HepG2 (cell line): ENCODE data around the gene CEBPB. TPM values are rescaled to one million over a fixed set of nuclear protein-coding genes. Genes with fewer than 3 reads are reported as not detected.
A peak's percentile ranks its signal among the peaks of the same experiment; 100 is the strongest.

ENCODE experiments used
- ATAC-seq: fragments of 200-7000 bp; cut with Tn5 transposase; 3 replicates; pipeline ENCODE4 v1.9.1; 2020; ENCODE audit warnings: mild to moderate bottlenecking, moderate library complexity
- BruUV-seq: library from RNA; stranded (reverse); fragments of 400-500 nt; replicated peaks from 2 replicates; lab custom pipeline; 2021; lab: Mats Ljungman, UMichigan
- CTCF ChIA-PET: fragments of 300-600 bp; formaldehyde crosslinking; extraction: SDS; loops from one replicate; lab custom pipeline; 2021; ENCODE audit warnings: low total read pairs, inconsistent platforms, low intra/inter-chr PET ratio; lab: Yijun Ruan, JAX
- POLR2A ChIA-PET: fragments of 350-600 bp; sonication (Branson Sonifier 250); formaldehyde crosslinking; loops from one replicate; lab custom pipeline; 2020; ENCODE audit warnings: antibody characterized with exemption, inconsistent platforms; lab: Yijun Ruan, JAX
- DNase-seq: peaks from one replicate; pipeline ENCODE4 v3.0.0-alpha.2; 2015; ENCODE audit warnings: low spot score
- FAIRE-seq: peaks from 3 replicates; lab custom pipeline; 2011; peaks lifted over from hg19 to GRCh38; lab: Jason Lieb, UNC
- H2AFZ ChIP-seq: one replicate; pipeline ENCODE4 v1.6.1; 2011; ENCODE audit warnings: low read length, inconsistent platforms
- H3K27ac ChIP-seq: fragments of 300-600 bp; 3 replicates; pipeline ENCODE4 v1.8.0; 2011; ENCODE audit warnings: mixed run types, mild to moderate bottlenecking, mixed read lengths, low read length, inconsistent platforms; ENCODE audit not compliant: insufficient read depth; ENCODE audit errors: extremely low read length
- H3K27me3 ChIP-seq, 2 experiments: fragments of 200-600 bp in 1 of 2; 2 replicates in 1 of 2; 3 replicates in 1 of 2; pipeline versions ENCODE4 v1.6.0 to v1.8.0; 2011; ENCODE audit warnings: low read length in 2 of 2, mild to moderate bottlenecking in 2 of 2, moderate library complexity in 2 of 2, inconsistent platforms in 1 of 2; ENCODE audit not compliant: insufficient read depth in 2 of 2, control insufficient read depth in 1 of 2
- H3K36me3 ChIP-seq, 2 experiments: fragments of 200-600 bp in 1 of 2; replicated peaks in 1 of 2; 2 replicates in 1 of 2; 3 replicates in 1 of 2; pipeline versions ENCODE4 v1.5.1 to v1.8.0; 2011; ENCODE audit warnings: low read length in 2 of 2, inconsistent platforms in 1 of 2; ENCODE audit not compliant: insufficient read depth in 2 of 2, control insufficient read depth in 1 of 2
- H3K4me1 ChIP-seq: 2 replicates; pipeline ENCODE4 v1.5.1; 2012; ENCODE audit warnings: low read length, inconsistent platforms; ENCODE audit not compliant: insufficient read depth
- H3K4me2 ChIP-seq: 2 replicates; pipeline ENCODE4 v1.6.0; 2011; ENCODE audit warnings: low read depth, low read length, inconsistent platforms
- H3K4me3 ChIP-seq, 3 experiments: fragments of 200-600 bp in 1 of 3; sonication (generic), shearing (Covaris generic) in 1 of 3; replicated peaks in 1 of 3; 2 replicates each; pipeline ENCODE4 v1.5.1; 2011 to 2016; ENCODE audit warnings: low read length in 3 of 3, inconsistent platforms in 2 of 3, low read depth in 2 of 3, mild to moderate bottlenecking in 2 of 3, control low read depth in 1 of 3, mixed read lengths in 1 of 3; ENCODE audit not compliant: insufficient read depth in 1 of 3
- H3K79me2 ChIP-seq: one replicate; pipeline ENCODE4 v1.6.1; 2011; ENCODE audit warnings: low read length, inconsistent platforms; ENCODE audit not compliant: insufficient read depth
- H3K9ac ChIP-seq: 2 replicates; pipeline ENCODE4 v1.6.0; 2011; ENCODE audit warnings: mild to moderate bottlenecking, low read depth, low read length, inconsistent platforms; ENCODE audit not compliant: insufficient read depth
- H3K9me3 ChIP-seq: 2 replicates; pipeline ENCODE4 v1.5.1; 2012; ENCODE audit warnings: mild to moderate bottlenecking, low read length
- H4K20me1 ChIP-seq: 2 replicates; pipeline ENCODE4 v1.6.0; 2011; ENCODE audit warnings: inconsistent platforms, mild to moderate bottlenecking, low read length, moderate library complexity; ENCODE audit not compliant: insufficient read depth
- BRCA1 ChIP-seq: sonication (generic); formaldehyde crosslinking; IDR thresholded peaks from 2 replicates; pipeline ENCODE4 v1.4.0; 2020; ENCODE audit warnings: missing genetic modification reagents
- CBX1 ChIP-seq: IDR thresholded peaks from one replicate; pipeline ENCODE4 v1.6.1; 2016; ENCODE audit warnings: antibody characterized with exemption, low read depth
- FOSL1 ChIP-seq: sonication (generic); formaldehyde crosslinking; IDR thresholded peaks from 2 replicates; pipeline ENCODE4 v1.9.0; 2021; ENCODE audit warnings: missing genetic modification reagents, borderline replicate concordance
- NFKB2 ChIP-seq: sonication (generic); formaldehyde crosslinking; IDR thresholded peaks from 2 replicates; pipeline ENCODE4 v1.4.0; 2020; ENCODE audit warnings: missing genetic modification reagents, borderline replicate concordance
- RXRB ChIP-seq: IDR thresholded peaks from 2 replicates; pipeline ENCODE4 v1.6.1; 2016; ENCODE audit warnings: borderline replicate concordance, missing genetic modification reagents, missing compliant biosample characterization
- ZBTB1 ChIP-seq: sonication (generic); formaldehyde crosslinking; IDR thresholded peaks from 2 replicates; pipeline ENCODE4 v1.4.0; 2020; ENCODE audit warnings: missing genetic modification reagents, borderline replicate concordance
- ZNF263 ChIP-seq: sonication (generic); formaldehyde crosslinking; IDR thresholded peaks from 2 replicates; pipeline ENCODE4 v1.4.0; 2020; ENCODE audit warnings: missing genetic modification reagents
- ZNF572 ChIP-seq: sonication (generic); formaldehyde crosslinking; IDR thresholded peaks from 2 replicates; pipeline ENCODE4 v1.5.1; 2020; ENCODE audit warnings: mild to moderate bottlenecking, missing genetic modification reagents
- whole genome bisulfite sequencing: methylation state at CpG from one replicate; pipeline ENCODE4 v1.1.6; 2017; ENCODE audit warnings: low lambda C conversion rate; 5-methylcytosine and 5-hydroxymethylcytosine counted together
- in situ Hi-C: cut with HindIII; loops from 2 replicates; pipeline ENCODE4 v1.10.0; 2017; ENCODE audit warnings: low pct_unique_long_range_greater_than_20kb; ENCODE audit not compliant: extremely low pct_ligation_motif_present
- intact Hi-C: fragments of 100-400 bp; cut with micrococcal nuclease; formaldehyde crosslinking; loops from one replicate; pipeline ENCODE4 v1.10.0; 2022; ENCODE audit not compliant: unreplicated experiment
- polyA plus RNA-seq, 8 experiments: library from polyadenylated mRNA; depleted of rRNA in 3 of 8; stranded (reverse) in 7 of 8; unstranded in 1 of 8; fragments of >200 nt; fragmentation: Illumina TruSeq in 4 of 8; extraction: Trizol in 4 of 8; gene quantifications; 2 replicates each; pipeline versions ENCODE4 v1.2.1 to v1.2.3, GENCODE V29; 2011 to 2016; ENCODE audit warnings: low read depth in 4 of 8, missing spikeins in 1 of 8, mixed read lengths in 1 of 8; ENCODE audit not compliant: insufficient read depth in 1 of 8
- total RNA-seq, 5 experiments: library from RNA; depleted of rRNA; stranded (reverse); fragments of >200 nt; fragmentation: Illumina TruSeq; extraction: Trizol; gene quantifications; 2 replicates each; pipeline ENCODE4 v1.2.3, GENCODE V29; 2016; ENCODE audit warnings: low read depth in 1 of 5
- TF ChIP-seq, protein P1 (sequence below): sonication (generic); formaldehyde crosslinking; IDR thresholded peaks from 2 replicates; pipeline ENCODE4 v1.8.0; 2023; ENCODE audit warnings: mild to moderate bottlenecking, missing genetic modification reagents
- TF ChIP-seq, protein P2 (sequence below): sonication (generic); formaldehyde crosslinking; IDR thresholded peaks from 2 replicates; pipeline ENCODE4 v1.4.0; 2020; ENCODE audit warnings: missing genetic modification reagents, borderline replicate concordance
- TF ChIP-seq, protein P3 (sequence below): sonication (generic); formaldehyde crosslinking; IDR thresholded peaks from 2 replicates; pipeline ENCODE4 v1.5.0; 2020; ENCODE audit warnings: mild to moderate bottlenecking, missing genetic modification reagents, moderate library complexity
- TF ChIP-seq, protein P4 (sequence below): sonication (generic); formaldehyde crosslinking; IDR thresholded peaks from 2 replicates; pipeline ENCODE4 v1.4.0; 2020; ENCODE audit warnings: mild to moderate bottlenecking, missing genetic modification reagents
- TF ChIP-seq, protein P5 (sequence below): sonication (generic); formaldehyde crosslinking; IDR thresholded peaks from 2 replicates; pipeline ENCODE4 v1.8.1; 2023; ENCODE audit warnings: mild to moderate bottlenecking, missing genetic modification reagents

CEBPB gene
- total and polyA plus RNA-seq, 2 of the 13 experiments (the other 11 are each of a cell fraction or from before 2014, with no cell fraction given): 18.5 to 28.2 TPM

DNA sequence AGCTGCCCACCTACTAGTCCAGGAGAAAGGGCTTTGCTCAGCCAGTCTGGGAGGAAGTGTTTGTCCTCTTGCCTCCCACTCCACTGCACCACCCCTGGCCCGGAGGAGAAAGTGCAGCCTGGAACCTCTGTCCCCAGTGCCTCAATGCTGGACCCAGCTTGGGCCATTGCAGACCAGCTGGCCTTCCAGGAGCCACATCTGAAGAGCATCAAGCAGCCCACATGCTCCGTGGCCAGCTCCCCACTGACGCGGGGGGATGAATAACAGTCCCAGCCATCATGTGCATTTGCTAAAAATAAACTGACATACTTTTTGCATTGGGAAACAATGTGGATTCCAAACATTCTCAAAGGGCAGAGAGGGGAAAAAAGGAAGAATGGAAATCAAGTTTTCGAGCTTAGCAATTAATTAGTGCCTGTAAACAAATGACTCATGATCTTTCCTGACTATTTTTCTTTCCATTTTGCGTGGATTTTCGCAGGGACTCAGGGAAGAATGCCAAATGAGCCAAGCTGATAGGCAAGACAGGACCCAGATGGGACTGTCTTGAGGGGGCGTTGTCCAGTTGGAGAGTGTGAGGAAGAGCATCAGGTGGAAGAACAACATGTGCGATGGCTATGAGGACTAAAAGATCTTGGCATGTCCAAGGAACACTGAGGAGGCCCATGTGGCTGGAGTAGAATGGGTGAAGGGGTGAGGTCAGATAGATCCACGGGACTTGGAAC, 34.1 kb downstream of the CEBPB start:
- no peaks in the 10 kb centered on the region for H3K9me3 ChIP-seq
- 33% methylated on average over 10 of the region's 10 CpGs for WGBS
- CTCF ChIA-PET: no interaction called here
- no peak overlapping the region for H3K27ac ChIP-seq
- no peaks in the 10 kb centered on the region for H3K36me3 ChIP-seq
- no peak overlapping the region for H2AFZ ChIP-seq
- H3K27me3 ChIP-seq: peaks cover 8 to 42% of the 10 kb centered on the region in 2 experiments; a peak in 4 of 5 replicates
- POLR2A ChIA-PET: interaction anchor here (0.7 kb wide), 2 partner anchors 19 to 97 kb away, joined by 3 read pairs; no protein-coding TSS in a partner anchor
- no TSS peak for BruUV-seq
- in situ Hi-C loops: no loop called here
- H3K4me2 ChIP-seq: peak overlapping the region; percentile 6; the same call in 1 of the 2 replicates
- no peaks in the 10 kb centered on the region for H3K79me2 ChIP-seq
- no peak overlapping the region for H3K4me3 ChIP-seq
- intact Hi-C loops: no loop called here
- FAIRE-seq (no peak), ATAC-seq (peak; percentile 66), DNase-seq (no peak)
- peaks cover 58% of the 10 kb centered on the region for H3K4me1 ChIP-seq
- no peaks in the 10 kb centered on the region for H4K20me1 ChIP-seq
- H3K9ac ChIP-seq: no peak overlapping the region
- no peak for TF ChIP-seq BRCA1 (CRISPR knock-in tag)
- TF ChIP-seq ZNF263 (CRISPR knock-in tag): no peak
- no peak for TF ChIP-seq NFKB2 (CRISPR knock-in tag)
- TF ChIP-seq, protein P1, sequence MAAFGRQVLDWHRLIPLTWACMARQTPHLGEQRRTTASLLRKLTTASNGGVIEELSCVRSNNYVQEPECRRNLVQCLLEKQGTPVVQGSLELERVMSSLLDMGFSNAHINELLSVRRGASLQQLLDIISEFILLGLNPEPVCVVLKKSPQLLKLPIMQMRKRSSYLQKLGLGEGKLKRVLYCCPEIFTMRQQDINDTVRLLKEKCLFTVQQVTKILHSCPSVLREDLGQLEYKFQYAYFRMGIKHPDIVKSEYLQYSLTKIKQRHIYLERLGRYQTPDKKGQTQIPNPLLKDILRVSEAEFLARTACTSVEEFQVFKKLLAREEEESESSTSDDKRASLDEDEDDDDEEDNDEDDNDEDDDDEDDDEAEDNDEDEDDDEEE (CRISPR knock-in tag): no peak
- TF ChIP-seq ZBTB1: no peak
- TF ChIP-seq, protein P2, sequence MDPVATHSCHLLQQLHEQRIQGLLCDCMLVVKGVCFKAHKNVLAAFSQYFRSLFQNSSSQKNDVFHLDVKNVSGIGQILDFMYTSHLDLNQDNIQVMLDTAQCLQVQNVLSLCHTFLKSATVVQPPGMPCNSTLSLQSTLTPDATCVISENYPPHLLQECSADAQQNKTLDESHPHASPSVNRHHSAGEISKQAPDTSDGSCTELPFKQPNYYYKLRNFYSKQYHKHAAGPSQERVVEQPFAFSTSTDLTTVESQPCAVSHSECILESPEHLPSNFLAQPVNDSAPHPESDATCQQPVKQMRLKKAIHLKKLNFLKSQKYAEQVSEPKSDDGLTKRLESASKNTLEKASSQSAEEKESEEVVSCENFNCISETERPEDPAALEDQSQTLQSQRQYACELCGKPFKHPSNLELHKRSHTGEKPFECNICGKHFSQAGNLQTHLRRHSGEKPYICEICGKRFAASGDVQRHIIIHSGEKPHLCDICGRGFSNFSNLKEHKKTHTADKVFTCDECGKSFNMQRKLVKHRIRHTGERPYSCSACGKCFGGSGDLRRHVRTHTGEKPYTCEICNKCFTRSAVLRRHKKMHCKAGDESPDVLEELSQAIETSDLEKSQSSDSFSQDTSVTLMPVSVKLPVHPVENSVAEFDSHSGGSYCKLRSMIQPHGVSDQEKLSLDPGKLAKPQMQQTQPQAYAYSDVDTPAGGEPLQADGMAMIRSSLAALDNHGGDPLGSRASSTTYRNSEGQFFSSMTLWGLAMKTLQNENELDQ (CRISPR knock-in tag): no peak
- TF ChIP-seq RXRB (CRISPR knock-in tag): no peak
- TF ChIP-seq, protein P3, sequence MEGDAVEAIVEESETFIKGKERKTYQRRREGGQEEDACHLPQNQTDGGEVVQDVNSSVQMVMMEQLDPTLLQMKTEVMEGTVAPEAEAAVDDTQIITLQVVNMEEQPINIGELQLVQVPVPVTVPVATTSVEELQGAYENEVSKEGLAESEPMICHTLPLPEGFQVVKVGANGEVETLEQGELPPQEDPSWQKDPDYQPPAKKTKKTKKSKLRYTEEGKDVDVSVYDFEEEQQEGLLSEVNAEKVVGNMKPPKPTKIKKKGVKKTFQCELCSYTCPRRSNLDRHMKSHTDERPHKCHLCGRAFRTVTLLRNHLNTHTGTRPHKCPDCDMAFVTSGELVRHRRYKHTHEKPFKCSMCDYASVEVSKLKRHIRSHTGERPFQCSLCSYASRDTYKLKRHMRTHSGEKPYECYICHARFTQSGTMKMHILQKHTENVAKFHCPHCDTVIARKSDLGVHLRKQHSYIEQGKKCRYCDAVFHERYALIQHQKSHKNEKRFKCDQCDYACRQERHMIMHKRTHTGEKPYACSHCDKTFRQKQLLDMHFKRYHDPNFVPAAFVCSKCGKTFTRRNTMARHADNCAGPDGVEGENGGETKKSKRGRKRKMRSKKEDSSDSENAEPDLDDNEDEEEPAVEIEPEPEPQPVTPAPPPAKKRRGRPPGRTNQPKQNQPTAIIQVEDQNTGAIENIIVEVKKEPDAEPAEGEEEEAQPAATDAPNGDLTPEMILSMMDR (CRISPR knock-in tag): peak; percentile 67
- TF ChIP-seq ZNF572: no peak
- no peak for TF ChIP-seq CBX1
- TF ChIP-seq, protein P4, sequence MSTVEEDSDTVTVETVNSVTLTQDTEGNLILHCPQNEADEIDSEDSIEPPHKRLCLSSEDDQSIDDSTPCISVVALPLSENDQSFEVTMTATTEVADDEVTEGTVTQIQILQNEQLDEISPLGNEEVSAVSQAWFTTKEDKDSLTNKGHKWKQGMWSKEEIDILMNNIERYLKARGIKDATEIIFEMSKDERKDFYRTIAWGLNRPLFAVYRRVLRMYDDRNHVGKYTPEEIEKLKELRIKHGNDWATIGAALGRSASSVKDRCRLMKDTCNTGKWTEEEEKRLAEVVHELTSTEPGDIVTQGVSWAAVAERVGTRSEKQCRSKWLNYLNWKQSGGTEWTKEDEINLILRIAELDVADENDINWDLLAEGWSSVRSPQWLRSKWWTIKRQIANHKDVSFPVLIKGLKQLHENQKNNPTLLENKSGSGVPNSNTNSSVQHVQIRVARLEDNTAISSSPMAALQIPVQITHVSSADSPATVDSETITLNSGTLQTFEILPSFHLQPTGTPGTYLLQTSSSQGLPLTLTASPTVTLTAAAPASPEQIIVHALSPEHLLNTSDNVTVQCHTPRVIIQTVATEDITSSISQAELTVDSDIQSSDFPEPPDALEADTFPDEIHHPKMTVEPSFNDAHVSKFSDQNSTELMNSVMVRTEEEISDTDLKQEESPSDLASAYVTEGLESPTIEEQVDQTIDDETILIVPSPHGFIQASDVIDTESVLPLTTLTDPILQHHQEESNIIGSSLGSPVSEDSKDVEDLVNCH (CRISPR knock-in tag): no peak
- TF ChIP-seq FOSL1: no peak
- TF ChIP-seq, protein P5, sequence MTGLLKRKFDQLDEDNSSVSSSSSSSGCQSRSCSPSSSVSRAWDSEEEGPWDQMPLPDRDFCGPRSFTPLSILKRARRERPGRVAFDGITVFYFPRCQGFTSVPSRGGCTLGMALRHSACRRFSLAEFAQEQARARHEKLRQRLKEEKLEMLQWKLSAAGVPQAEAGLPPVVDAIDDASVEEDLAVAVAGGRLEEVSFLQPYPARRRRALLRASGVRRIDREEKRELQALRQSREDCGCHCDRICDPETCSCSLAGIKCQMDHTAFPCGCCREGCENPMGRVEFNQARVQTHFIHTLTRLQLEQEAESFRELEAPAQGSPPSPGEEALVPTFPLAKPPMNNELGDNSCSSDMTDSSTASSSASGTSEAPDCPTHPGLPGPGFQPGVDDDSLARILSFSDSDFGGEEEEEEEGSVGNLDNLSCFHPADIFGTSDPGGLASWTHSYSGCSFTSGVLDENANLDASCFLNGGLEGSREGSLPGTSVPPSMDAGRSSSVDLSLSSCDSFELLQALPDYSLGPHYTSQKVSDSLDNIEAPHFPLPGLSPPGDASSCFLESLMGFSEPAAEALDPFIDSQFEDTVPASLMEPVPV (CRISPR knock-in tag): no peak
